Calu3 (cell line): Measurements from ENCODE around the gene TRIM47. TPM values are rescaled to one million over a fixed set of nuclear protein-coding genes. Genes with fewer than 3 reads are reported as not detected.

ENCODE experiments used
- BruUV-seq: library from RNA; stranded (reverse); fragments of 400-500 nt; replicated peaks from 2 replicates; lab custom pipeline; 2021; lab: Mats Ljungman, UMichigan
- CTCF ChIA-PET: fragments of 300-600 bp; sonication (Branson Sonifier 250); formaldehyde crosslinking; loops from one replicate; lab custom pipeline; 2022; ENCODE audit warnings: antibody characterized with exemption; lab: Charles Lee
- DNase-seq: peaks from one replicate; pipeline ENCODE4 v3.0.0; 2022
- H3K27ac Mint-ChIP-seq: one replicate; pipeline ENCODE4 v1.8.0; 2022; ENCODE audit warnings: mixed read lengths; ENCODE audit not compliant: unreplicated experiment
- H3K27me3 Mint-ChIP-seq: one replicate; pipeline ENCODE4 v1.8.0; 2022; ENCODE audit warnings: mixed read lengths; ENCODE audit not compliant: unreplicated experiment
- H3K36me3 Mint-ChIP-seq: one replicate; pipeline ENCODE4 v1.8.0; 2022; ENCODE audit warnings: mild to moderate bottlenecking, moderate library complexity, mixed read lengths; ENCODE audit not compliant: insufficient read depth, unreplicated experiment
- H3K4me1 Mint-ChIP-seq: one replicate; pipeline ENCODE4 v1.8.0; 2022; ENCODE audit warnings: mild to moderate bottlenecking, low read depth, mixed read lengths; ENCODE audit not compliant: unreplicated experiment
- H3K4me3 Mint-ChIP-seq: one replicate; pipeline ENCODE4 v1.8.0; 2022; ENCODE audit warnings: mild to moderate bottlenecking, low read depth, moderate library complexity, mixed read lengths; ENCODE audit not compliant: unreplicated experiment
- H3K9me3 Mint-ChIP-seq: one replicate; pipeline ENCODE4 v1.8.0; 2022; ENCODE audit warnings: low read depth, mixed read lengths; ENCODE audit not compliant: unreplicated experiment
- intact Hi-C: fragments of 100-400 bp; cut with micrococcal nuclease; formaldehyde crosslinking; loops from one replicate; pipeline ENCODE4 v1.10.0; 2022; ENCODE audit not compliant: unreplicated experiment
- total RNA-seq: library from RNA; stranded (reverse); gene quantifications from 2 replicates; pipeline ENCODE4 v1.2.3, GENCODE V29; 2022
- TF ChIP-seq, protein P1 (sequence below): fragments of 200-600 bp; IDR thresholded peaks from one replicate; pipeline ENCODE4 v1.8.0; 2022; ENCODE audit warnings: antibody characterized with exemption; ENCODE audit not compliant: unreplicated experiment

TRIM47 gene
- total RNA-seq, 1 experiment from 2014 or later = 54.1 TPM

DNA sequence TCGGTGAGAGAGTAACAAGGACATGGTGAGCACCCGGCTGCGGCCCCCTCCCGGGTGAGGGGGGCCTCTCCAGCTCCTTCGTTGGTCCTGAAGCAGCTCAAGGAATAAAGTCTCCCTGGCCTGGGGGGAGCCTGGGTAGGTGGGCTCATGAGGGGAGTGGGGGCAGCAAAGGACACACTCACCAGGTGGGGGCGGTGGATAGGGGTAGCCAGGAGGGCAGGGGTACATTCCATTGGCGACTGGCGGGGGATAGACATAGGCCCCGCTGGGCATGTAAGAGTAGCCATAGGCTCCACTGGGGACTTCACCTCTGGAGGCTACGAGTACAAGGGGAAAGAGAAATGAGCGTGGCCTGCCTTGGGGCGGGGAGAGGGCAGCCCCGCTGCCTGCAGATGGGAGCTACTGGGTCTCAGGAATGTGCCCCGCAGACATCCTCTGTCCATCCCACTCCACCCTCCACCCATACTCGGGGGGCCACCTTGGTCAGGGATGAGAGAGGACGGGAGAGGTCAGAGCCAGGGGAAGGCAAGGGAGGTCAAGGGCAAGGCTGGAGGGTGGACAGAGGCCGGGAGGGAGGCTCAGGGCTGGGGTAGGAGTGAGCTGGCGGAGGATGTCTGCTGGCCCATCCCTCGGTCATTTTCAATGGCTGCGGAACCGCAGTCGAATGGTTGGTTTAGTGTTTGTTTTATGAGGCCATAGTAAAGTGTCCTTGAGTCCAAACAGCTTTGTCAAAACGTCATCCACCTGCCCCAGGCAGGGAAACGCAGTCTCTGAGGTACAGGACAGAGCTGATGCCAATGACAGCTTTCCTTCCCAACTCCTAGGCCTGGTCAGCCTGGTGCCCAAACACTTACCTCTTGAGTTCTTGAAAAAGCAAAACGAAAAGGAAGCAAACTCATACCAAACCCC lies 30.5 kb downstream of the TRIM47 start:
- H3K9me3 Mint-ChIP-seq = no peaks in the 10 kb centered on the region
- peak overlapping the region; percentile 21 for H3K4me3 Mint-ChIP-seq
- DNase-seq = no peak
- peaks cover 18% of the 10 kb centered on the region for H3K4me1 Mint-ChIP-seq
- no peaks in the 10 kb centered on the region for H3K27me3 Mint-ChIP-seq
- CTCF ChIA-PET = interaction anchor here (0.6 to 4.2 kb wide), 3 partner anchors 18 to 72 kb away, joined by 3 to 22 read pairs (median 3); partner anchors contain the start of gene TRIM47
- TF ChIP-seq, protein P1, sequence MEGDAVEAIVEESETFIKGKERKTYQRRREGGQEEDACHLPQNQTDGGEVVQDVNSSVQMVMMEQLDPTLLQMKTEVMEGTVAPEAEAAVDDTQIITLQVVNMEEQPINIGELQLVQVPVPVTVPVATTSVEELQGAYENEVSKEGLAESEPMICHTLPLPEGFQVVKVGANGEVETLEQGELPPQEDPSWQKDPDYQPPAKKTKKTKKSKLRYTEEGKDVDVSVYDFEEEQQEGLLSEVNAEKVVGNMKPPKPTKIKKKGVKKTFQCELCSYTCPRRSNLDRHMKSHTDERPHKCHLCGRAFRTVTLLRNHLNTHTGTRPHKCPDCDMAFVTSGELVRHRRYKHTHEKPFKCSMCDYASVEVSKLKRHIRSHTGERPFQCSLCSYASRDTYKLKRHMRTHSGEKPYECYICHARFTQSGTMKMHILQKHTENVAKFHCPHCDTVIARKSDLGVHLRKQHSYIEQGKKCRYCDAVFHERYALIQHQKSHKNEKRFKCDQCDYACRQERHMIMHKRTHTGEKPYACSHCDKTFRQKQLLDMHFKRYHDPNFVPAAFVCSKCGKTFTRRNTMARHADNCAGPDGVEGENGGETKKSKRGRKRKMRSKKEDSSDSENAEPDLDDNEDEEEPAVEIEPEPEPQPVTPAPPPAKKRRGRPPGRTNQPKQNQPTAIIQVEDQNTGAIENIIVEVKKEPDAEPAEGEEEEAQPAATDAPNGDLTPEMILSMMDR = no peak
- BruUV-seq = no TSS peak
- H3K36me3 Mint-ChIP-seq = peaks cover 89% of the 10 kb centered on the region
- intact Hi-C loops = loop anchor here (5.0 kb wide), 1 partner anchor 39 kb away; no protein-coding TSS in a partner anchor
- H3K27ac Mint-ChIP-seq = no peak overlapping the region

DNA sequence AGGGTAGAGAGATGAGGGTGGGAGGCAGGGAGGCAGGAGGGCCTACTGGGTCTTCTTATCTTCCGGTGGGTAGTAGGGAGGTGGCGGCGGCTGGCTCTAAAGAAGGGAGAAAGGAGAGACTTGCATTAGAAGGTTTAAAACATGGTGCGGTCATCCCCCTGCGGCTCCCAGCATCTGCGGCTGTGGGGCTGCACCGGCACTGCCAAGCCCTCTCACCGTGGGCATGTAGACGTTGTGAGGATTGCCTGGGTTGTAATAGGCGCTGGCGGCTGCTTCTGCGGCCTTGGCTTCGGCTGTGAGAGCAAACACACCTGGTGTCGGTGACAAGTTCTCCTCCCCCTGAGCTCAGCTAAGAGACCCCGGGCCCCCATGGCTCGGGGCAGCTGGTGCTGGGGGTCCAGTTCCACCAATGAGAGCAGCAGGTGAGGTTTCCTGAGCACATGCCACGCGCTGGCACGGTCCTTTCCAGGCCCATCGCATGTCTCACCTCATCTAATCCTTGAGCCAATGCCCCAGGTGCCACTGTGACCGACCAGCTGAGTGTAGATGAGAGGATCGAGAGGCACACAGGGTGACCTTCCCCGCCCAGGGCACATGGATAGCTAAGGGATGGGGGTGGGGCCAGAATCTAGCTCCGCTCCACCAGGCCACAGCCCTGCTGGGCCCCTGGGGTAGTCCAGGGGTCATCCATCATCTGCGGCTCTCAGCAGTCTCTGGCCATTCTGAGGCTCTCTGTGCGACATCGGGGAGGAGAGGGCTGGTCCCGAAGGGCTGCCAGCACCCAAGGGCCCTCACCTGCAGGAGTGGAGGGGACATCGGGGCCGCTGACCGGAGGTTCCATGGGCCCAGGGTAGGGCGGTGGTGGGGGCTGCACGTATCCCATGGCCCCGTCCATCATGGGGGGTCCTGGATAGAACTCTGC lies 31.4 kb downstream of the TRIM47 start:
- Mint-ChIP-seq H3K27me3 (no peaks in the 10 kb centered on the region), H3K9me3 (no peaks in the 10 kb centered on the region), H3K4me1 (peaks cover 18% of the 10 kb centered on the region), H3K4me3 (peak overlapping the region; percentile 21), H3K36me3 (peaks cover 91% of the 10 kb centered on the region), H3K27ac (peak overlapping the region; percentile 94)
- intact Hi-C loops = loop anchor here (5.0 kb wide), 1 partner anchor 40 kb away; no protein-coding TSS in a partner anchor
- CTCF ChIA-PET = interaction anchor here (2.6 to 4.2 kb wide), 3 partner anchors 8 to 31 kb away, joined by 19 to 46 read pairs (median 22); partner anchors contain the start of genes TRIM47 and WBP2
- no TSS peak for BruUV-seq
- no peak for DNase-seq
- TF ChIP-seq, protein P1 = no peak

DNA sequence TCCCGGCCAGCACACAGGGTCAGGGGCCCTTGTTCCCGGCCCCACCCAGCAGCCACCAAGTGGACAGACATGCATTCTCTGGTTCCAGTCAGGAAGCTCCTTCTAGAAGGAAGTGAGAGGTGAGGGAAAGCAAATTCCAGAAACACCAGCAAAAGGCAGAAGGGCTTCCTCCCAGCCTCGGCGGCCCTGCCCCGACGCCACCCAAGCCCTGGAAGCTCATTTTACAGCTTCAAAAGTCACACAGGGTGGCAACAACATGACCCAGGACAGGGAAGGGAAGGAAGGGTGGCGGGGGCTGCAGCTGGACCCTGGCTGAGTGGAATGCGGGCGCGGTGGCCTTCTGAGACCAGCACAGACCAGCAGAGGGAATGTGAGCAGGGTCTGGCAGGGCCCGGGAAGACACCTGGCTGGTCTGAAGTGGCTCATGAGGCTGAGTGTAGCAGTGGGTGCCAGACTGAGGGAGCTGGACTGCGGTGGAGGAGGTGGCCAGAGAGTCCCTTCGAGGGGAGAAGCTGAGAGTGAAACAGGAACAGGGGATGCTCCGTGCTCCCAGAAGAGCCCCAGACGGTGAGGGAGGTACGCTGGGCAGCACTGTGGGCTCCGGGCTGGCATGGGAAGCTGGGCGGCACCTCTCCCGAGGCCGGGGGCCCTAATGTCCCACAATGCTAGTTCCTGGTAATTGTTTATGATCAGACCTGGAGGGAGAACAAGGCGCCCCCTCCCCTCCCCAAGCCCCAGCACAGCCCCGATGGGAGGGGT lies 32.3 kb downstream of the TRIM47 start:
- TF ChIP-seq, protein P1 = no peak
- TSS peak; percentile 15 for BruUV-seq
- Mint-ChIP-seq H3K27me3 (no peaks in the 10 kb centered on the region), H3K4me3 (peak overlapping the region; percentile 68), H3K36me3 (peaks cover 85% of the 10 kb centered on the region), H3K4me1 (peaks cover 18% of the 10 kb centered on the region), H3K9me3 (no peaks in the 10 kb centered on the region), H3K27ac (peak overlapping the region; percentile 94)
- peak; percentile 35 for DNase-seq
- intact Hi-C loops = loop anchor here (5.0 kb wide), 1 partner anchor 41 kb away; no protein-coding TSS in a partner anchor
- CTCF ChIA-PET = interaction anchor here (0.5 to 4.2 kb wide), 14 partner anchors 9 to 1336 kb away, joined by 3 to 46 read pairs (median 5); partner anchors contain the start of genes MRPL38, TRIM47, TRIM65 and WBP2
